IPS-11a (cell line): Measurements from ENCODE around the gene GIPC3.

Source experiments
- H3K4me3 ChIP-seq: one replicate; pipeline ENCODE4 v1.5.1; 2013; ENCODE audit warnings: low read depth, low read length, control low read depth

GIPC3 gene

GRCh38 chr19:3585301-3586126 is at the start of gene GIPC3:
TSS of gene GIPC3 (plus strand) at chr19:3585478. CDS start at chr19:3585598, 120 bp downstream.
- peak within 1 kb of the TSS; percentile 20 for H3K4me3 ChIP-seq

- no peak overlapping the region for H3K4me3 ChIP-seq
Measured at GRCh38 chr19:3535563-3535965, 49.7 kb upstream of the GIPC3 start.

DNA sequence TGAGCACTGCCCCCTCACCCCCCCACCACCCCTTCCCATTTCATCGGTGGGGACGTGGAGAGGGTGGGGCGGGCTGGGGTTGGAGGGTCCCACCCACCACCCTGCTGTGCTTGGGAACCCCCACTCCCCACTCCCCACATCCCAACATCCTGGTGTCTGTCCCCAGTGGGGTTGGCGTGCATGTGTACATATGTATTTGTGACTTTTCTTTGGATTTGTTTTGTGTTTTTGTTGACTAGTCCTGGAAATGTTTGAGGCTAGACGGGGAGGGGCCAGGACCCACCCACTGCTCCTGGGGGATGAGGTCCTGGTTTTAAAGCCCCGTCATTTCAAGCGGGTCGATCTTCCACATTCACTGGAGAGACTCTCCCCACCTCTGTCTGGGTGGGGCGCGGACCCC is 49.3 kb upstream of the GIPC3 start:
- no peak overlapping the region for H3K4me3 ChIP-seq

DNA sequence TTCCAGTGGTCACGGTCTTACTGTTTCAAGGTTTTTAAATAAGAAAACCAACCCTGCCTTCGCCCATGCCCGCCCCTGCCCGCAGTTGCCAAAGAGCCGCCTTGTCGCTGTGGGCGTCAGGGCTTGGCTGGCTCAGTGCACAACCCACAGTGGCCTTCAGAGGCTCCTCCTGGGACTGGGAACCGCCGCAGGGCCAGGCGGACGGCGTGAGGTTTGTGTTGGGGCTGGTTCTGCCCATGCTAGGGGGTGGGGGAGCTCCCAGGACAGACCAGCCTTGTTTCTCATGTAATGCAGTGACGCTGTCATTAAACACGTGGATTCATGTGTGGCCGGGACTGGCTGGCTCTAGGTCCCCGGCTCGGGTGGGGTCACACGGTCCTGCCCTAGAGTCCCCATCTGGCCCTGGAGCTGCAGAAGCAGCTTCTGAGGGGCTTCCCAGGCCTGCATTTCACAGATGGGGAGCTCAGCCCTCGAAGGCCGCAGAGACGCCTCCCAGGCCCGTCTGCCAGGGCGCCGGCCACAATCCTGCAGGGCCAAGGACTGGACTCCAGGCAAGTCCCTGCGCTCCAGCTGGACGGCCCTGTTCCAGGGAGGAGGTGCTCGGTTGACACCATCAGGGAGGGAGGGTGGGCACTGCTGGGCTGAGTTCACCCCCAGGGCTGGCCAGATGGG is 48.7 kb upstream of the GIPC3 start:
- H3K4me3 ChIP-seq, result no peak overlapping the region

DNA sequence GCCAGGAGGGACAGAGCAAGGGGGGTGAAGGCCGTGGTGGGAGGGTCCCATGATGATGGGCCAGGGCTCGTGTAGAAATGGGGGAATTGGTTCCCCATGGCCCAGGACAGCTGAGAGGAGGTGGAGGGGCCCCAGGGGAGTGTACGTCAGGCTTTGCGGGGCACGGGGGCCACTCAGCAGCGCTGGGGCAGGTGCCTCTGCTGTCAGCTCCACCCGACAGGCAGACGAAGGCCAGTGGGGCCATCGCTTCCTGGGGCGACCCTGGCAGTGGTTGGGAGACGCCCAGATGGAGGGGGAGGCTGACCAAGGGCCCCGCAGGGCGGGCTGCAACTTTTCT is 48.2 kb upstream of the GIPC3 start:
- H3K4me3 ChIP-seq, result no peak overlapping the region

DNA sequence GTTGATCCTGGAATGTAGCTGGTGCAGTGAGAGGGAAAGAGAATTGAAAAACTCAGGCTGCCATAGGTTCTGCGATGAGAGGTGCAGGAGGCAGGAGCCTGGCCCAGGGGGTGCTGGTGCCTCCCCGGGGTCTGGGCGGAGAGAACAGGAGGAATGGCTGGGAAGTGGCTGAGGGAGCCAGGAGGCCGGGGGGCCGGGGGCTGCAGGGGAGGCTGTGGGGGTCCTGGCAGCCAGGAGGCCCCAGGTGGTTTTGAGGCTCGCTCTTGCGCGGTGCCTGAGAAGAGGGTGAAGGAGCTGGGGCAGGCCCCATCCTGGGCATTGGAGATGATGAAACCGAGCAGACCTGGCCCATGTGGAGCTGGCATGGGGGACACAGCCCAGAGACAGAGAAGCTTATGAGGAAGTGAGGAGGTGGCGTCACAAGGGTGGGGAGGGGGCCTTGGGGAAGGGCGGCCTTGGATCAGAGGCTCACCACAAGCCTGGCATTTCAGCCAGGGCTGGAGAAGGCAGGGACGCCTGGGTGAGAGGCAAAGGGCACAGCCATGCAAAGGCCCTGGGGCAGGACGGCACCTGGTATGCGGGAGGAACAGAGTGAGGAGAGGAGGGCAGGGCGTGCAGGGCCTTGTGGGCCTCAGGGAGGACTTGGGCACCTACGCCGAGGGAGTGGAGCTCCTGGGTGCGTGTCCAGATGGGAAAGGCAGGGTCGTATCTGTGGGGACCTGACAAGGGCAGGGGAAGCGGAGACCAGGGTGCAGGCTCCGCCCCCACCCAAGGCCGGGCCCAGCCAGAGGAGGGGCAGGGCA is 47.6 kb upstream of the GIPC3 start:
- H3K4me3 ChIP-seq, result no peak overlapping the region

GRCh38 chr19:3538258-3538929 is 46.9 kb upstream of the GIPC3 start:
- no peak overlapping the region for H3K4me3 ChIP-seq

- no peak within 1 kb of the TSS for H3K4me3 ChIP-seq
Measured at GRCh38 chr19:3538965-3539755, 46.1 kb upstream of the GIPC3 start, which contains the start of gene TEKTIP1. TSS of gene TEKTIP1 (plus strand) at chr19:3539174. CDS start at chr19:3539178, 4 bp downstream.

- H3K4me3 ChIP-seq, result no peak overlapping the region
Measured at GRCh38 chr19:3539756-3540118, 45.5 kb upstream of the GIPC3 start.

GRCh38 chr19:3543150-3544057 is 41.9 kb upstream of the GIPC3 start:
- H3K4me3 ChIP-seq, result no peak overlapping the region

DNA sequence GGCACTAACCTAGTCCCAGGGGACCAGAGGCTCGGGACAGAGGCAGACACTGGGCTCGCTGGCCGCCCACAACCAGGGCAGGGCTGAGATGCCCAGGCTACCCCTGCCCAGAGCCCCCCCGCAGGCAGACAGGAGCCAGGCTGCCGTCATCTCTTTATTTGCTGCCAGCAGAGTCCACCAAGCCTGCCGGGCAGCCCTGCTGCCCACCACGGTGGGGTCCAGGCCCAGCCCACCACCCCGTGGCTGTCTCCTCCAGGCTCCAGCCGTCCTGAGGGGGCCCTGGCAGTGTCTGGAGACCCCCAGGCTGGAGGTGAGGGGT is 41.3 kb upstream of the GIPC3 start:
- no peak overlapping the region for H3K4me3 ChIP-seq

DNA sequence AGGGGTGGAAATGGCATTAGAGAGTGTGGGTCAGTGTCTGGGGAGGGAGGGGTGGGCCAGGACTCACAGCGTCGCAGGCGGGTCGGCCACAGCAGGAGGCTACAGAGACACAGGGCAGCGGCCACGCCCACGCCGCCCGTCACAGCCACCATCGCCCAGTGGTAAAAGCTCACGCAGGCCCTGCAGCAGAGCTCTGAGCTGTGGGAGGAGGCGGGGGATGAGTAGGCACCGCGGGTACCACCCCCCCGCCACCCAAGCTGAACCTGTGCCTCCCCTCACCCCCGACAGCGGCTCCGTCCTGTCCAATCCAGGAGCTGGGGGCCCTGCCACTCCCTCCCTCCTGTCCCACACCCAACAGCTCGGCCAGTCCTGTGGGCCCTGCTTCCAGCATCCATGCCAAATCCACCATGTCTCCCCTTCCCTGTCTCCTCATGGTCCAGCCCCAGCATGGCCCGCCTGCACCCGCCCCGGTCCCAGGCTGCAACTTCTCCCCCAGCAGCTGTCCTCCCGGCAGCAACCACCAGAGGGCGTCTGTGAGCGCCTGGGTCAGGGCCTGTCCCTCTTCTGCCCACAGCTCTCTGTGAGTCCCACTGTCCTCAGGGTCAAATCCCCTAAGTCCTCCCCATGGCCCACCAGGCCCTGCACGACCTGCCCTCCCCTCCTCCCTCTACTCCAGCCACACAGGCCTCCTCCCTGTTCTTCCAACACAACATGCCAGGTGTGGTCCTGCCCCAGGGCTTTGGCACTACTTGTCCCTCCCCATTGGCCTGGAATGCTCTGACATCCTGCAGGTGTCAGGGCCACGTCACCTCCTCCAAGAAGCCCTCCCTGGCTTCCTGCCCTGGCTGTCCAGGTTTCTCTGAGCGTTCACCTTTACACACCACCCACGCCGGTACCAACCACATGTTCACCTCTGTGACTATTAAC is 40.3 kb upstream of the GIPC3 start:
- no peak overlapping the region for H3K4me3 ChIP-seq

DNA sequence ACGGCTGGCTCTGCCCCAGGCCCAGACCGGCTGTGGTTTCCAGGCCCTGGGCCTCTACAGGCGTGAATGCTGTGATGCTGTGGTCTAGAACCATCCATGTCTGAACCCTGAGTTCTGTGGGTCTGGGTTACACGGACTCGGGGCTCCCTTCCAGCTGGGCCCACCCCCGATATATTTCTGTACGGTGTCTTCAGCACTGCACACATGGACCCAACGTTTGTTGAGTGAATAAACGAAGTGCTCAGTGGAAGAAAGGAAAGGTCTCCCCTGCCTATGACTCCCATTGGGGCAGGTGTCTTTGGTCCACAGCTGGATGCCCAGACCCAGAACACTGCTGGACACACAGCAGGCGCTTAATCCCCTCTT is 39.6 kb upstream of the GIPC3 start:
- no peak overlapping the region for H3K4me3 ChIP-seq

GRCh38 chr19:3546119-3546518 is 39.2 kb upstream of the GIPC3 start:
- H3K4me3 ChIP-seq, result no peak overlapping the region

DNA sequence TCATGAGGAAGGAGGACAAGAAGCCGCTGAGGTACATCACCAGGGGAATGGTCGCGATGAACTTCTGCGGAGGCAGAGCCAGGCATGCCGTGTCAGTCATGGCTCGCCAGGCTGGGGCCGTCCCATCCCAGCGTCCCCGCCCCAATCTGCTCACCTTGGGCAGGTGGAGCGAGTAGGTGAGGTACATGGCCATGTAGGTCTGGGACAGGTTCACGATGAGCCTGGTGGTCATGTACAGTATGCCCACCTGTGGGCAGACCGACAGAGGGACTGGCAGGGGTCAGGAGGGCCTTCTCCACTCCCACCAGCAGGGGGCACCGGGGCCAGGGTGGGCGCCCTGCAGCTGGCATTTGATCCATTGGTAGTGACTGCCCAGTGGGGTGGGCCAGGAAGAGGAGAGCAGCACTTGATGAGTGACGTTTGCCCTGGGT is 38.0 kb upstream of the GIPC3 start:
- no peak overlapping the region for H3K4me3 ChIP-seq

DNA sequence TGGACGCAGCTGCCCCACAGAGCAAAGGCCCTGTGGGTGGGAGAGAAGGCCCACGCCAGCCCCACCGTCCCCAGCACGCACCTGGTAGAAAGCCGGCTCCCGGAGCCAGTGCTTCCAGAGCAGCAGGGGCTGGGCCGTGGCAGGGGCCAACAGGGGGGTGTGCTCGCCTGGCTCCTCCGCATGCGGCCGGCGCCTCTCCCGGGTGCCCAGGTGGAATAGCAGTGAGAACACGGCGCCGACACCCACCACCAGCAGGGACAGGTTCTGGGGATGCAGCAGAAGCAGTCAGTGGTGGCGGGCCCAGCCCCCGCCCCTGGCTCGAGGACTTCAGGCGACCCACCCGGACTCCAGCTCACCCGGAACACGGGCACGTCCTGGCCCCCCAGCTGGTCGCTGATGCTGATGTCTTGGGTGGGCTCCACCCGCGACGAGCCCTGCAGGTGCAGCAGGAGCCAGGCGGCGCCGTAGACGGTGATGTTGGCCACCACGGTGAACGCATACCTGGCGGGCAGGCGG is 37.5 kb upstream of the GIPC3 start:
- H3K4me3 ChIP-seq, result no peak overlapping the region

GRCh38 chr19:3548606-3549005 is 36.7 kb upstream of the GIPC3 start:
- no peak overlapping the region for H3K4me3 ChIP-seq

DNA sequence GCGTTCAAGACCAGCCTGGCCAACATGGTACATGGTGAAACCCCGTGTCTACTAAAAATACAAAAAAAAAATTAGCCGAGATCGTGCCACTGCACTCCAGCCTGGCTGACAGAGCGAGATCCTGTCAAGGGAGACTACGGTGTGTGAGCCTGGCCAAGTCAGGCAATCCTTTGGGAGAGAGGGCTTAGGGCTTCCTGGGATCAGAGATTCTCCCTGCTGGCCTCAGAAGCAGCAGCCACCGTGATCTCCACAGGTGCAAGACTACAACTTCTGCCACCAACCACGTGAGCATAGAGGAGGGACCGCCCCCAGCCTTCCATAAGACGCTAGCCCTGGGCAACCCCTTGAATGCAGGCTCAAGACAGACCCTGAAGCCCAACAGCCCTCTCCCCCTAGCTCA is 35.5 kb upstream of the GIPC3 start:
- H3K4me3 ChIP-seq, result no peak overlapping the region
